ENCODE measurements around the gene DLL3.
"Not testable (repeated sequence)": the region's sequence is repeated elsewhere in the genome, so short reads cannot be mapped to it uniquely, and the experiment has no call there.

Gene DLL3, protein sequence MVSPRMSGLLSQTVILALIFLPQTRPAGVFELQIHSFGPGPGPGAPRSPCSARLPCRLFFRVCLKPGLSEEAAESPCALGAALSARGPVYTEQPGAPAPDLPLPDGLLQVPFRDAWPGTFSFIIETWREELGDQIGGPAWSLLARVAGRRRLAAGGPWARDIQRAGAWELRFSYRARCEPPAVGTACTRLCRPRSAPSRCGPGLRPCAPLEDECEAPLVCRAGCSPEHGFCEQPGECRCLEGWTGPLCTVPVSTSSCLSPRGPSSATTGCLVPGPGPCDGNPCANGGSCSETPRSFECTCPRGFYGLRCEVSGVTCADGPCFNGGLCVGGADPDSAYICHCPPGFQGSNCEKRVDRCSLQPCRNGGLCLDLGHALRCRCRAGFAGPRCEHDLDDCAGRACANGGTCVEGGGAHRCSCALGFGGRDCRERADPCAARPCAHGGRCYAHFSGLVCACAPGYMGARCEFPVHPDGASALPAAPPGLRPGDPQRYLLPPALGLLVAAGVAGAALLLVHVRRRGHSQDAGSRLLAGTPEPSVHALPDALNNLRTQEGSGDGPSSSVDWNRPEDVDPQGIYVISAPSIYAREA

DNA sequence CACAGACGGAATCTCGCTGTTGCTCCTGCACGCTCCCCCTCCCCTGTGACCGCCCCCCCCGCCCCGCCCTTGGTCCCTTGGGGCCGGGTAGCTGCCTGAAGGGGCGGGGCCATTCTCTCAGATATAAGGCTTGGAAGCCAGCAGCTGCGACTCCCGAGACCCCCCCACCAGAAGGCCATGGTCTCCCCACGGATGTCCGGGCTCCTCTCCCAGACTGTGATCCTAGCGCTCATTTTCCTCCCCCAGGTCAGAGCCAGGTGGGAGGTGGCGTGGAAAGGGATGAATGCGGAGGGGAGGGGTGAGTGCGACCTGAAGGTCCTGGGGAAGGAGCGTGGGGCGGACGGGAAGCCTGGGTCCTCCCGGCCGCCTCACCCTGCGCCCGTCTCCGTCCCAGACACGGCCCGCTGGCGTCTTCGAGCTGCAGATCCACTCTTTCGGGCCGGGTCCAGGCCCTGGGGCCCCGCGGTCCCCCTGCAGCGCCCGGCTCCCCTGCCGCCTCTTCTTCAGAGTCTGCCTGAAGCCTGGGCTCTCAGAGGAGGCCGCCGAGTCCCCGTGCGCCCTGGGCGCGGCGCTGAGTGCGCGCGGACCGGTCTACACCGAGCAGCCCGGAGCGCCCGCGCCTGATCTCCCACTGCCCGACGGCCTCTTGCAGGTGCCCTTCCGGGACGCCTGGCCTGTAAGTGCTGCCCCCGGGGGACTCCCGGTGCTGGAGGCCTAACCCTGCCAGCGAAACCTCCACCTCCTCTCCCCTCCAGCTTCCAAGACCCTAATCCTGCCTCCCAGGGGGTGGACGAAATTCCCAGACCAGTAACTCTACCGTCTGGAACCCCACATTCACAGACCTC is at the start of gene DLL3:
TSS of gene DLL3 (plus strand) at position 150 of the 845 bp plus-strand sequence. CDS start at position 178, 28 bp downstream.
- peak; percentile 54 for DNase-seq

- no peak for DNase-seq
Observed at GRCh38 chr19:39449116-39449797, 49.5 kb upstream of the DLL3 start.

DNA sequence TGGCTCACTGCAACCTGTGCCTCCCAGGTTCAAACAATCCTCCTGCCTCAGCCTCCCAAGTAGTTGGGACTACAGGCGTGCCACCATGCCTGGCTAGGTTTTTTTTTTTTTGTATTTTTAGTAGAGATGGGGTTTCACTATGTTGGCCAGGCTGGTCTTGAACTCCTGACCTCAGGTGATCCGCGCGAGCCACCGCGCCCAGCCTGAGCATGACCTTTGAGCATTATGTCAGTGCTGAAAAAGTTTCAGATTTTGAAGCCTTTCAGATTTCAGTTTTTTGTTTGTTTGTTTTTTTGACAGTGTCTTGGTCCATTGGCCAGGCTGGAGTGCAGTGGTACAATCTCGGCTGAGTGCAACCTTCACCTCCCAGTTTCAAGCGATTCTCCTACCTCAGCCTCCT is 47.5 kb upstream of the DLL3 start:
- not testable (repeated sequence) for DNase-seq

GRCh38 chr19:39463403-39463802 is 35.3 kb upstream of the DLL3 start:
- no peak for DNase-seq

- no peak for DNase-seq
Observed at GRCh38 chr19:39465956-39466747, 32.6 kb upstream of the DLL3 start.

DNA sequence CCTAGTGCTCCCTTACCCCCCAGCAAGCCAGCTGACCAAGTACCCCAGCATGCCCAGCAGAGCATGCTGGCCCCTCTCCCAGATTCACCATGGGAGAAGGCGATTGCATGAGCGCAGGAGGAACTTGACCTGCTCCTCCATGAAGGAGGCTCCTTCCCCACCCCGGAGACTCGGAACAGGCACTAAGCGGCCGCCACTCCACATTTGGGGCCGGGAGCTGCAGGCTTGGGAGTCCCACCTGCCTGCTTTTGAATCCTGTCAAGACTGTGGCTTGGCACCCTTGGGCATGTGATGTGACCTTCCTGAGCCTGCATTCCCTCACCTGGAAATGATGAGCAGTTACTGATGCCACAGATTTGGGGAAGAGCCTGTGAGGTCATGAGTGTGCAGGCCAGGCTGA is 30.8 kb upstream of the DLL3 start:
- no peak for DNase-seq

- no peak for DNase-seq
Observed at GRCh38 chr19:39469036-39469435, 29.7 kb upstream of the DLL3 start.

DNA sequence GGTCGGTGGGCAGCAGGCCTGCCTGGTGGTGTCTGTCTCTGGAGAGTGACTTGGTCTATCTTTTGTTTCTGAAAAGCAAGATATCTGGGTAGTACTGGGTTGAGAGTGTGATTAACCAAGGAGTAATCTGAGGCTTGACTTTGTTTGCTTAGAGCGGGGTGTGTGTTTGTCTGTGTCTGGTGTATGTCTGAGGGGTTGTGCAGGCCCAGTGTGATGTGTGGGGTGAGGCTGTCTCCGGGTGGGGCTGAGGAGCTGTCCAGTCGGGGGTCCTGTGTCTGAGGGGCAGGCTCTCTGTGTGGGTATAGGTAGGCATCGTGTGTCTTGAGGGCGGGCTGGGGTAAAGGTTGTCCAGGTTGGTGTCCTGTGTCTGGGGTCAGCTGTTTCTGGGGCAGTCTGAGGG is 29.2 kb upstream of the DLL3 start:
- no peak for DNase-seq

- no peak for DNase-seq
Observed at GRCh38 chr19:39470724-39471339, 27.9 kb upstream of the DLL3 start.

- DNase-seq, result no peak
Observed at GRCh38 chr19:39471756-39472536, 26.8 kb upstream of the DLL3 start.

DNA sequence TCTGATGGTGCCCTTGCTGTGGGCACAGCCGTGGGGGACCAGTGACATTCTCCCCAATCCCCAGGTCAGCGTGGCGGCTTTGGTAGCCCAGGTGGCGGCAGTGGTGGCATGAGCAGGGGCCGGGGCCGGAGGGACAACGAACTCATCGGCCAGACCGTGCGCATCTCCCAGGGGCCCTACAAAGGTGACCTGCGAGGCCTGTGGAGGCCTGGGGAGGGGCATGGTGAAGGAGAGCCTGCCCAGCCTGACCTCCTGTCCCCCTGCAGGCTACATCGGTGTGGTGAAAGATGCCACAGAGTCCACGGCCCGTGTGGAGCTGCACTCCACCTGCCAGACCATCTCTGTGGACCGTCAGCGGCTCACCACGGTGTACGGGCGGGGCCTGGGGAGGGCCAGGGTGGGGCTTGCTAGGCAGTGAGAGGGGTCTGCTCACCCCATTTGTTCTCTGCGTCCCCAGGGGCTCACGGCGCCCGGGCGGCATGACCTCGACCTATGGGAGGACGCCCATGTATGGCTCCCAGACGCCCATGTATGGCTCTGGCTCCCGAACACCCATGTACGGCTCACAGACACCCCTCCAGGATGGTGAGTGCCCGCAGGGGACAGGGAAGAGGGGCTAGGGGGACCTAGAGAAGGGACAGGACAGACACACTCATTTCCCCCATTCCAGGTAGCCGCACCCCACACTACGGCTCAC is 25.9 kb upstream of the DLL3 start:
- no peak for DNase-seq

DNA sequence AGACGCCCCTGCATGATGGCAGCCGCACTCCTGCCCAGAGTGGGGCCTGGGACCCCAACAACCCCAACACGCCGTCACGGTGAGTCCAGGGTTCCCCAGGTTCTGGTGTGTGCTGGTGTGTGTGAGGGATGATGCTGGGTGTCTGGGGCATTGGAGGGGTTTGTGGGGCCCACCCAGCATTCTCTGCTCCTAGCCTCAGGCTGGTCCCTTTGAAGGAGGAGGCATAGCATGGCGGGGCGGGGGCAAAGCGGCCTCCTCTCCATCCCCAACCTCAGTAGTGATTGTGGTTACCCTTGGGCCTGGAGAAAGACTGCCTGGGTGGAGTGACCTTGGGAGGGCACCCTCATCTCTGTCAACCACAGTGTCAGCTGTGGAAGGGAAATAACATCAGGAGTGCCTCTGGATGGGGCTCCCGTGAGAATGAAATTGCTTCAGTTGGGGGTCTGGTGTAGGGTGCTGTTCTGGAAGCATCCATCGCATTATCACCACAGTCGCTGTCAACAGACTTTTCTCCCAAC is 25.2 kb upstream of the DLL3 start:
- no peak for DNase-seq

DNA sequence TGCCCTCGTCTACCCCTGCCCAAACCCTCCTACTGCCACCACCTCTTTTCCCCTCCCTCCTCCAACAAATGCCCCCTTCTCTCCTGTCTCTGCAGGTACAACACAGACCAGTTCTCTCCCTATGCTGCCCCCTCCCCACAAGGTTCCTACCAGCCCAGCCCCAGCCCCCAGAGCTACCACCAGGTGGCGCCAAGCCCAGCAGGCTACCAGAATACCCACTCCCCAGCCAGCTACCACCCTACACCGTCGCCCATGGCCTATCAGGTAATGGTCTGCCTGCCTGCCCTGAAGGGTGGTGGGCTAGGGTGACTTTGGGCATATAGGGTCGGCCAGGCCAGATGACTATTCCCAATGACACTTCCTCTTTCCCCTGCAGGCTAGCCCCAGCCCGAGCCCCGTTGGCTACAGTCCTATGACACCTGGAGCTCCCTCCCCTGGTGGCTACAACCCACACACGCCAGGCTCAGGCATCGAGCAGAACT is 24.6 kb upstream of the DLL3 start:
- DNase-seq, result peak; percentile 47

DNA sequence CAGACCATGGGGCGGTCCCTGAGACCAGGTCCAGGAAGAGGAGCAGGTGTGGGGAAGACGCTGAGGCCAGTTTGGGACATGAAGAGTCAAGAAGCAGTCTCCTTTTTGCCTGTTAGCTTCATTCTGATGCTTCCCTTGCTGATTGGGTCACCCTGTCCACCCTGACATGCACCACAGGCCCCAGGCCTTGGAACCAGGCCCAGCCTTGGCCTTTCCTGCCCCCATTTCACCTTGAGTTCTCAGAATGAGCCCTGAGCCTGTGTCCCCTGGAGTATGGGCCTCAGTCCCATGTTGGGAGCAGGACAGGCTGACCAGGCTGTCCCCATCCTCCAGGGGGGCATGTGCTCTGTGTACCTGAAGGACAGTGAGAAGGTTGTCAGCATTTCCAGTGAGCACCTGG is 23.0 kb upstream of the DLL3 start:
- no peak for DNase-seq

- DNase-seq, result not testable (repeated sequence)
Observed at GRCh38 chr19:39479319-39479801, 19.4 kb upstream of the DLL3 start.

GRCh38 chr19:39479916-39480315 is 18.8 kb upstream of the DLL3 start:
- no peak for DNase-seq

GRCh38 chr19:39480337-39481228 is 18.2 kb upstream of the DLL3 start, which contains the start of gene TIMM50:
TSS of gene TIMM50 (plus strand) at chr19:39480838. CDS start at chr19:39480854, 16 bp downstream.
- peak; percentile 96 for DNase-seq

- no peak for DNase-seq
Observed at GRCh38 chr19:39481229-39481545, 17.6 kb upstream of the DLL3 start.

DNA sequence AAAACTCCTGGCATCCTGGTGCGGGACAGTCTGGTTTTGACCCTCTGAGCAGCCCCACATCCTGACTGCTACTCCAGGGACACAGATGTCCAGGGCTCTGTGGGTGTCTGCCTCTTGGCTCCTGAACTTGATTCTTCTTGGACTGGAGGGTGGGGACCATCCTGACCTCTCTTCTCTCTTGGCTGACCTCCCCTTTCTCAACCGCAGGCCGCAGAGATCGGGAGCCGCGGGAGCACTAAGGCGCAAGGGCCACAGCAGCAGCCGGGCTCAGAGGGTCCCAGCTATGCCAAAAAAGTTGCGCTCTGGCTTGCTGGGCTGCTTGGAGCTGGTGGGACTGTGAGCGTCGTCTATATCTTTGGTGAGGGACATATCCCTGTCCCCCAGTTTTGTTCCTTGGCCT is 17.1 kb upstream of the DLL3 start:
- no peak for DNase-seq
